K562 (cell line): ENCODE measurements around the gene USF2. TPM values are rescaled to one million over a fixed set of nuclear protein-coding genes. Genes with fewer than 3 reads are reported as not detected.

Experiments used
- CBX5 ChIP-seq: IDR thresholded peaks from 2 replicates; pipeline ENCODE4 v1.6.1; 2014; ENCODE audit warnings: low read depth, borderline replicate concordance
- CREB1 ChIP-seq, 2 experiments: sonication (generic) in 1 of 2; formaldehyde crosslinking in 1 of 2; IDR thresholded peaks; 2 replicates each; pipeline versions ENCODE4 v1.6.1 to v1.8.0; 2012 to 2022; ENCODE audit warnings: inconsistent platforms in 1 of 2, mild to moderate bottlenecking in 1 of 2, missing genetic modification reagents in 1 of 2, moderate library complexity in 1 of 2
- ELF2 ChIP-seq: fragments of 250-450 bp; sonication (Bioruptor Pico); IDR thresholded peaks from 2 replicates; pipeline ENCODE4 v1.5.0; 2021; ENCODE audit warnings: mild to moderate bottlenecking
- ETV5 ChIP-seq: sonication (generic); formaldehyde crosslinking; IDR thresholded peaks from 2 replicates; pipeline ENCODE4 v1.4.0; 2020; ENCODE audit warnings: low read depth, mild to moderate bottlenecking, missing genetic modification reagents
- FOXK1 ChIP-seq: sonication (generic); formaldehyde crosslinking; IDR thresholded peaks from 2 replicates; pipeline ENCODE4 v1.8.0; 2022; ENCODE audit warnings: missing genetic modification reagents, mild to moderate bottlenecking, borderline replicate concordance
- KDM1A ChIP-seq, 2 experiments: fragments of 450-650 bp; IDR thresholded peaks; 2 replicates each; pipeline ENCODE4 v1.6.1; 2016; ENCODE audit warnings: mild to moderate bottlenecking in 2 of 2
- MBD2 ChIP-seq: sonication (generic); IDR thresholded peaks from 2 replicates; pipeline ENCODE4 v1.6.1; 2016; ENCODE audit warnings: low read depth, borderline replicate concordance
- NCOA6 ChIP-seq: fragments of 450-650 bp; IDR thresholded peaks from 2 replicates; pipeline ENCODE4 v1.6.1; 2017; ENCODE audit warnings: mild to moderate bottlenecking
- NFIC ChIP-seq: fragments of 450-650 bp; IDR thresholded peaks from 2 replicates; pipeline ENCODE4 v1.6.1; 2017; ENCODE audit warnings: mild to moderate bottlenecking, inconsistent platforms
- PHB2 ChIP-seq: fragments of 450-650 bp; IDR thresholded peaks from 2 replicates; pipeline ENCODE4 v1.6.1; 2017; ENCODE audit warnings: low read depth
- RBM39 ChIP-seq: fragments of 200-400 bp; formaldehyde crosslinking; optimal IDR thresholded peaks from 2 replicates; pipeline ENCODE3; 2018; ENCODE audit warnings: low read depth, low read length
- SAFB ChIP-seq: fragments of 200-400 bp; formaldehyde crosslinking; IDR thresholded peaks from 2 replicates; pipeline ENCODE4 v1.6.1; 2017; ENCODE audit warnings: low read depth, low read length, borderline replicate concordance
- SAFB2 ChIP-seq: fragments of 200-400 bp; formaldehyde crosslinking; IDR thresholded peaks from 2 replicates; pipeline ENCODE4 v1.6.1; 2018; ENCODE audit warnings: borderline replicate concordance, low read length, low read depth, moderate library complexity; ENCODE audit not compliant: severe bottlenecking
- SMC3 ChIP-seq: conservative IDR thresholded peaks from 2 replicates; pipeline ENCODE4 v1.6.1; 2011; ENCODE audit warnings: low read depth, low read length, improper control_type of control experiment; ENCODE audit not compliant: insufficient read depth
- TCF7 ChIP-seq: sonication (generic); IDR thresholded peaks from 2 replicates; pipeline ENCODE4 v1.6.1; 2016; ENCODE audit warnings: antibody characterized with exemption, borderline replicate concordance
- TEAD4 ChIP-seq, 2 experiments: sonication (generic) in 1 of 2; formaldehyde crosslinking in 1 of 2; IDR thresholded peaks; 2 replicates each; pipeline versions ENCODE4 v1.6.1 to v1.8.0; 2012 to 2022; ENCODE audit warnings: borderline replicate concordance in 1 of 2, inconsistent platforms in 1 of 2, low read length in 1 of 2, mild to moderate bottlenecking in 1 of 2, missing genetic modification reagents in 1 of 2
- ZNF23 ChIP-seq: fragments of 250-450 bp; sonication (Bioruptor Pico); IDR thresholded peaks from 2 replicates; pipeline ENCODE4 v1.4.0; 2020; ENCODE audit warnings: mild to moderate bottlenecking
- ZSCAN32 ChIP-seq: fragments of 450-650 bp; formaldehyde crosslinking; IDR thresholded peaks from 2 replicates; pipeline ENCODE4 v1.4.0; 2020; ENCODE audit warnings: mild to moderate bottlenecking, moderate library complexity
- polyA plus RNA-seq, 8 experiments: library from polyadenylated mRNA; depleted of rRNA in 4 of 8; stranded (reverse) in 5 of 8; unstranded in 3 of 8; fragments of >200 nt; fragmentation: Nextera tagmentation in 2 of 8; fragmentation: Illumina TruSeq in 1 of 8; extraction: Ambion mirVana in 2 of 8; extraction: Trizol in 1 of 8; gene quantifications; 2 replicates each; pipeline versions ENCODE4 v1.2.1 to v1.2.3, GENCODE V29; 2011 to 2014; ENCODE audit warnings: inconsistent platforms in 1 of 8, missing spikeins in 1 of 8
- total RNA-seq, 7 experiments: library from RNA; depleted of rRNA in 6 of 7; stranded (reverse); fragments of >200 nt in 6 of 7; fragmentation: Illumina TruSeq in 2 of 7; extraction: Trizol in 2 of 7; gene quantifications; 2 replicates each; pipeline versions ENCODE4 v1.2.1 to v1.2.3, GENCODE V29; 2011 to 2021; ENCODE audit warnings: low replicate concordance in 1 of 7
- TF ChIP-seq, protein P1 (sequence below), 2 experiments: fragments of 150-350 bp in 1 of 2; IDR thresholded peaks; 2 replicates each; pipeline ENCODE4 v1.6.1; 2012 to 2016; ENCODE audit warnings: low read depth in 2 of 2, low read length in 2 of 2, mild to moderate bottlenecking in 1 of 2, moderate library complexity in 1 of 2
- TF ChIP-seq, protein P2 (sequence below), 2 experiments: IDR thresholded peaks; 2 replicates each; pipeline ENCODE4 v1.6.1; 2011; ENCODE audit warnings: borderline replicate concordance in 1 of 2, control low read depth in 1 of 2, low read depth in 1 of 2, low read length in 1 of 2, mild to moderate bottlenecking in 1 of 2, mixed read lengths in 1 of 2, moderate library complexity in 1 of 2; ENCODE audit not compliant: insufficient read depth in 1 of 2, insufficient read length in 1 of 2, poor library complexity in 1 of 2, severe bottlenecking in 1 of 2; ENCODE audit errors: extremely low read depth in 1 of 2
- TF ChIP-seq, protein P3 (sequence below): sonication (generic); formaldehyde crosslinking; IDR thresholded peaks from 2 replicates; pipeline ENCODE4 v1.8.1; 2023; ENCODE audit warnings: mild to moderate bottlenecking, missing genetic modification reagents

The USF2 gene
- total and polyA plus RNA-seq, 9 of the 15 experiments (the other 6 are each of a cell fraction or from before 2014, with no cell fraction given), result 0.27 to 93.7 (median 58.4) TPM

DNA sequence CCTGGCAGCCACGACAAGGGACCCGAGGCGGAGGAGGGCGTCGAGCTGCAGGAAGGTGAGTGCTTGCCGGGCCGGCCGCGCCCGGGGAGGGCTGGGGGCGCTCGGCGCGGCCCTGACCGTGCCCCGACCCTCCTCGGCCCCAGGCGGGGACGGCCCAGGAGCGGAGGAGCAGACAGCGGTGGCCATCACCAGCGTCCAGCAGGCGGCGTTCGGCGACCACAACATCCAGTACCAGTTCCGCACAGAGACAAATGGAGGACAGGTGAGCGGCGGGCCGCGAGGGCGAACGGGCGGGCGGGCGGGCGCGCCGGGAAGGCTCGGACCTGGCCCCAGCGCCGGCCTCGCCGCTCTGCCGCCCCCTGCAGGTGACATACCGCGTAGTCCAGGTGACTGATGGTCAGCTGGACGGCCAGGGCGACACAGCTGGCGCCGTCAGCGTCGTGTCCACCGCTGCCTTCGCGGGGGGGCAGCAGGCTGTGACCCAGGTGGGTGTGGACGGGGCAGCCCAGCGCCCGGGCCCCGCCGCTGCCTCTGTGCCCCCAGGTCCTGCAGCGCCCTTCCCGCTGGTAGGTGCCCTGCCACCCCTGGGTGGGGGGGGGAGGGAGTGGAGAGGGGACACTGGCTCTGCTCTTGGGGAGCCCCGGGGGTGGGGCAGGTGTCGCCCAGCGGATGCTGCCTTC, 816 bp downstream of the USF2 start (continued):
- TF ChIP-seq, protein P1, sequence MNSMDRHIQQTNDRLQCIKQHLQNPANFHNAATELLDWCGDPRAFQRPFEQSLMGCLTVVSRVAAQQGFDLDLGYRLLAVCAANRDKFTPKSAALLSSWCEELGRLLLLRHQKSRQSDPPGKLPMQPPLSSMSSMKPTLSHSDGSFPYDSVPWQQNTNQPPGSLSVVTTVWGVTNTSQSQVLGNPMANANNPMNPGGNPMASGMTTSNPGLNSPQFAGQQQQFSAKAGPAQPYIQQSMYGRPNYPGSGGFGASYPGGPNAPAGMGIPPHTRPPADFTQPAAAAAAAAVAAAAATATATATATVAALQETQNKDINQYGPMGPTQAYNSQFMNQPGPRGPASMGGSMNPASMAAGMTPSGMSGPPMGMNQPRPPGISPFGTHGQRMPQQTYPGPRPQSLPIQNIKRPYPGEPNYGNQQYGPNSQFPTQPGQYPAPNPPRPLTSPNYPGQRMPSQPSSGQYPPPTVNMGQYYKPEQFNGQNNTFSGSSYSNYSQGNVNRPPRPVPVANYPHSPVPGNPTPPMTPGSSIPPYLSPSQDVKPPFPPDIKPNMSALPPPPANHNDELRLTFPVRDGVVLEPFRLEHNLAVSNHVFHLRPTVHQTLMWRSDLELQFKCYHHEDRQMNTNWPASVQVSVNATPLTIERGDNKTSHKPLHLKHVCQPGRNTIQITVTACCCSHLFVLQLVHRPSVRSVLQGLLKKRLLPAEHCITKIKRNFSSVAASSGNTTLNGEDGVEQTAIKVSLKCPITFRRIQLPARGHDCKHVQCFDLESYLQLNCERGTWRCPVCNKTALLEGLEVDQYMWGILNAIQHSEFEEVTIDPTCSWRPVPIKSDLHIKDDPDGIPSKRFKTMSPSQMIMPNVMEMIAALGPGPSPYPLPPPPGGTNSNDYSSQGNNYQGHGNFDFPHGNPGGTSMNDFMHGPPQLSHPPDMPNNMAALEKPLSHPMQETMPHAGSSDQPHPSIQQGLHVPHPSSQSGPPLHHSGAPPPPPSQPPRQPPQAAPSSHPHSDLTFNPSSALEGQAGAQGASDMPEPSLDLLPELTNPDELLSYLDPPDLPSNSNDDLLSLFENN (IDR thresholded peaks at IDR 0.05; ENCODE audit: low read depth in 2 of 2, low read length in 2 of 2), result no peak
- TF ChIP-seq NFIC (peak; percentile 42; the same call in 1 of the 2 replicates), CREB1 (IDR thresholded peaks at IDR 0.05) (no peak; the same call in 1 of the 2 replicates), CREB1 (CRISPR knock-in tag; IDR thresholded peaks at IDR 0.05) (peak; percentile 64), FOXK1 (CRISPR knock-in tag) (peak; percentile 54; the same call in 1 of the 2 replicates), ZNF23 (CRISPR knock-in tag) (no peak), PHB2 (no peak), SAFB (no peak), NCOA6 (no peak), ELF2 (no peak), MBD2 (no peak), RBM39 (no peak), ETV5 (CRISPR knock-in tag) (0 out of 2 replicates have a peak, but pooled peaks have one; percentile 42), SMC3 (peak; percentile 66), KDM1A (IDR thresholded peaks at IDR 0.05) (no peak), CBX5 (0 out of 2 replicates have a peak, but pooled peaks have one; percentile 33), SAFB2 (no peak), TEAD4 (IDR thresholded peaks at IDR 0.05; ENCODE audit: low read length) (peak; percentile 22; the same call in 1 of the 2 replicates), TEAD4 (CRISPR knock-in tag; IDR thresholded peaks at IDR 0.05; ENCODE audit: borderline replicate concordance) (no peak), TCF7 (no peak), ZSCAN32 (CRISPR knock-in tag) (no peak)
- TF ChIP-seq, protein P2, sequence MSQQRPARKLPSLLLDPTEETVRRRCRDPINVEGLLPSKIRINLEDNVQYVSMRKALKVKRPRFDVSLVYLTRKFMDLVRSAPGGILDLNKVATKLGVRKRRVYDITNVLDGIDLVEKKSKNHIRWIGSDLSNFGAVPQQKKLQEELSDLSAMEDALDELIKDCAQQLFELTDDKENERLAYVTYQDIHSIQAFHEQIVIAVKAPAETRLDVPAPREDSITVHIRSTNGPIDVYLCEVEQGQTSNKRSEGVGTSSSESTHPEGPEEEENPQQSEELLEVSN (IDR thresholded peaks at IDR 0.05; ENCODE audit: borderline replicate concordance in 1 of 2, extremely low read depth in 1 of 2, insufficient read depth in 1 of 2, insufficient read length in 1 of 2, low read depth in 1 of 2, low read length in 1 of 2, poor library complexity in 1 of 2, severe bottlenecking in 1 of 2), result peak; percentile 11 to 39
- TF ChIP-seq, protein P3, sequence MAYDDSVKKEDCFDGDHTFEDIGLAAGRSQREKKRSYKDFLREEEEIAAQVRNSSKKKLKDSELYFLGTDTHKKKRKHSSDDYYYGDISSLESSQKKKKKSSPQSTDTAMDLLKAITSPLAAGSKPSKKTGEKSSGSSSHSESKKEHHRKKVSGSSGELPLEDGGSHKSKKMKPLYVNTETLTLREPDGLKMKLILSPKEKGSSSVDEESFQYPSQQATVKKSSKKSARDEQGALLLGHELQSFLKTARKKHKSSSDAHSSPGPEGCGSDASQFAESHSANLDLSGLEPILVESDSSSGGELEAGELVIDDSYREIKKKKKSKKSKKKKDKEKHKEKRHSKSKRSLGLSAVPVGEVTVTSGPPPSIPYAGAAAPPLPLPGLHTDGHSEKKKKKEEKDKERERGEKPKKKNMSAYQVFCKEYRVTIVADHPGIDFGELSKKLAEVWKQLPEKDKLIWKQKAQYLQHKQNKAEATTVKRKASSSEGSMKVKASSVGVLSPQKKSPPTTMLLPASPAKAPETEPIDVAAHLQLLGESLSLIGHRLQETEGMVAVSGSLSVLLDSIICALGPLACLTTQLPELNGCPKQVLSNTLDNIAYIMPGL, result peak; percentile 74; the same call in 1 of the 2 replicates
